BE2C (cell line): ENCODE measurements around the gene ZNF804B. TPM values are rescaled to one million over a fixed set of nuclear protein-coding genes. Genes with fewer than 3 reads are reported as not detected.
A peak's percentile ranks its signal among the peaks of the same experiment; 100 is the strongest.

Experiments used
- DNase-seq: peaks from one replicate; pipeline ENCODE4 v3.0.0-alpha.2; 2020
- H3K27me3 ChIP-seq: fragments of 250-450 bp; sonication (Bioruptor Pico); 2 replicates; pipeline ENCODE4 v1.5.1; 2020; ENCODE audit warnings: mild to moderate bottlenecking
- H3K36me3 ChIP-seq: fragments of 250-450 bp; sonication (Bioruptor Pico); 2 replicates; pipeline ENCODE4 v1.5.1; 2020; ENCODE audit warnings: mild to moderate bottlenecking
- H3K4me1 ChIP-seq: fragments of 250-450 bp; sonication (Bioruptor Pico); 2 replicates; pipeline ENCODE4 v1.5.1; 2020
- H3K4me3 ChIP-seq: 2 replicates; pipeline ENCODE4 v1.5.1; 2011; ENCODE audit warnings: low read depth, low read length
- H3K9me3 ChIP-seq: fragments of 250-450 bp; sonication (Bioruptor Pico); 2 replicates; pipeline ENCODE4 v1.5.1; 2020
- polyA plus RNA-seq: library from polyadenylated mRNA; unstranded; fragments of >200 nt; gene quantifications from one replicate; pipeline ENCODE4 v1.2.1, GENCODE V29; 2012; ENCODE audit warnings: low read depth, missing spikeins; ENCODE audit not compliant: insufficient read length, insufficient read depth
- TF ChIP-seq, protein P1 (sequence below): IDR thresholded peaks from 2 replicates; pipeline ENCODE4 v1.5.1; 2012; ENCODE audit warnings: mild to moderate bottlenecking, low read depth, low read length

ZNF804B gene
- not detected for polyA plus RNA-seq

DNA sequence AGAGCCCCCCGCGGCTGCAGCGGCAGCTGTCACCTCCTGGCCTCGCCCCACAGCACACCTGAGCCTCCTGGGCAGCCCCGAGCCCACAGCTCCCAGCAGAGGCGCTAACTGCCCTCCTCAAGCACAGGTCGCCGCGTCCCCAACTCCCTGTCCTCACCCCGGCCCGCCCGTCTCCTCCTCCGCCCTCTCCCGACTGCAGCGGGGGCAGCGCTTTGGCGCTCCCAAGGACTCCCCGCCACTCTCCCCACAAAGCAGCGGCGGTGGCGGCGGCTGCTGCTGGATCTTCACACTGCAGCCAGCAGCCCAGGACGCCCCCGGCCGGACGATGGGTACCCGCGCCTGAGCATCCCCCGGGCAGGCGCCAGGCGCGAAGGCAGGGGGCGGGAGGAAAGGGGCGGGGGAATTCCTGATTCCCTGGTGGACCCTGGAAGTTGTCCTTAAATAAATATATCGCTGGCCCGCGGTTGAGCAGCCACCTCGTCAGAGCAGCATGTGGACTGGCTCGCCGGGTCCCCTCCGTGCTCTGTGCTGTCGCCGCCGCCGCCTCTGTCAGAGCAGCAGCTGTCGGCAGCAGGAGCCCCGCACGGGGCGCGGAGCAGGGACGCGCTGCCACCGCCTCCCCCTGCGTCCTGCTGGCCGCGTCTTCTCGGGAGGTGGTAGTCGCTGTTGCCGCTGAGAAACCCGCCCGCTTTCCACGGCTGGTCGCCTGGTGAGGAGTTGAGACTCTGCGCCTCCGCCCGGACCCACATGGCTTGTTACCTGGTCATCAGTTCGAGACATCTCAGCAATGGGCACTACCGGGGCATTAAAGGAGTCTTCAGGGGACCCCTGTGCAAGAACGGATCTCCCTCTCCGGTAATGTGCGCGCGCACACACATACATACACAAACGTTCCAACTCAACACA lies at the start of gene ZNF804B:
TSS of gene ZNF804B (plus strand) at position 471 of the 906 bp plus-strand sequence. CDS start at position 748, 277 bp downstream.
- TF ChIP-seq, protein P1, sequence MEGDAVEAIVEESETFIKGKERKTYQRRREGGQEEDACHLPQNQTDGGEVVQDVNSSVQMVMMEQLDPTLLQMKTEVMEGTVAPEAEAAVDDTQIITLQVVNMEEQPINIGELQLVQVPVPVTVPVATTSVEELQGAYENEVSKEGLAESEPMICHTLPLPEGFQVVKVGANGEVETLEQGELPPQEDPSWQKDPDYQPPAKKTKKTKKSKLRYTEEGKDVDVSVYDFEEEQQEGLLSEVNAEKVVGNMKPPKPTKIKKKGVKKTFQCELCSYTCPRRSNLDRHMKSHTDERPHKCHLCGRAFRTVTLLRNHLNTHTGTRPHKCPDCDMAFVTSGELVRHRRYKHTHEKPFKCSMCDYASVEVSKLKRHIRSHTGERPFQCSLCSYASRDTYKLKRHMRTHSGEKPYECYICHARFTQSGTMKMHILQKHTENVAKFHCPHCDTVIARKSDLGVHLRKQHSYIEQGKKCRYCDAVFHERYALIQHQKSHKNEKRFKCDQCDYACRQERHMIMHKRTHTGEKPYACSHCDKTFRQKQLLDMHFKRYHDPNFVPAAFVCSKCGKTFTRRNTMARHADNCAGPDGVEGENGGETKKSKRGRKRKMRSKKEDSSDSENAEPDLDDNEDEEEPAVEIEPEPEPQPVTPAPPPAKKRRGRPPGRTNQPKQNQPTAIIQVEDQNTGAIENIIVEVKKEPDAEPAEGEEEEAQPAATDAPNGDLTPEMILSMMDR: no peak
- DNase-seq: peak; percentile 34
- Histone ChIP-seq H3K27me3 (peaks cover 37% of the 10 kb centered on the region), H3K36me3 (no peaks in the 10 kb centered on the region), H3K4me1 (no peaks in the 10 kb centered on the region), H3K9me3 (no peaks in the 10 kb centered on the region), H3K4me3 (no peak within 1 kb of the TSS)

DNA sequence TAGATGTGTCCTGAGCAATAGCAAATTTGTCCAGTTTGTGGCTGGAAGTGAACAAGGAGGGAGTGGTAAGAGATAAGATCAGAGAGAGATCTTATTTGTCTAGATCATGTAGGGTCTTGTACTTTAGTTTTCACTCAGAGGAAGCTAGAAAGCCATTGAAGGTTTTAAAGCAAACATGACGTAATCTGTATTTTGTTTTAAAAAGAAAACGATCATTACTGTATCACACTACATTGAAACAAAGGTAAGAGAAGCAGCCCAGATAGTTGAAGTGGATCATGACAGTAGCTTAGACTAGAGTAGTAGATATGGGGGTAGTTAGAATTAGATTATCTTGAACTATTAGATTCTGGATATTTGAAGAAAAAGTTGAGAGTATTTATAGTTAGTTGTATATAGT lies 23.6 kb upstream of the ZNF804B start:
- Histone ChIP-seq H3K4me3 (no peak overlapping the region), H3K9me3 (no peaks in the 10 kb centered on the region), H3K4me1 (no peaks in the 10 kb centered on the region), H3K36me3 (no peaks in the 10 kb centered on the region), H3K27me3 (no peaks in the 10 kb centered on the region)
- TF ChIP-seq, protein P1: no peak
- DNase-seq: no peak

DNA sequence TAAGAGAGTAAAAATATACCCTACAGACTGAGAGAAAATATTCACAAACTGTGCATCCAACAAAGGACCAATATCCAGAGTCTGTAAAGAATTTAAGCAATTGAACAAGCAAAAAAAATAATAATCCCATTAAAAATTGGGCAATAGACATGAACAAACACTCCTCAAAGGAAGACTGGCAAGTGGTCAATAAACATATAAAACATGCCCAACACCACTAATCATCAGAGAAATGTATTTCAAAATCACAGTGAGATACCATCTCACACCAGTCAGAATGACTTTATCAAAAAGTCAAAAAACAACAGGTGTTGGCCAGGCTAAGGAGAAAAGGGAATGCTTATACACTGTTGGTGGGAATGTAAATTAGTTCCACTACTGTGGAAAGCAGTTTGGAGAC lies 21.9 kb upstream of the ZNF804B start:
- H3K9me3 ChIP-seq: no peaks in the 10 kb centered on the region
- H3K4me1 ChIP-seq: no peaks in the 10 kb centered on the region
- TF ChIP-seq, protein P1: no peak
- no peaks in the 10 kb centered on the region for H3K36me3 ChIP-seq
- H3K4me3 ChIP-seq: no peak overlapping the region
- no peak for DNase-seq
- H3K27me3 ChIP-seq: no peaks in the 10 kb centered on the region

DNA sequence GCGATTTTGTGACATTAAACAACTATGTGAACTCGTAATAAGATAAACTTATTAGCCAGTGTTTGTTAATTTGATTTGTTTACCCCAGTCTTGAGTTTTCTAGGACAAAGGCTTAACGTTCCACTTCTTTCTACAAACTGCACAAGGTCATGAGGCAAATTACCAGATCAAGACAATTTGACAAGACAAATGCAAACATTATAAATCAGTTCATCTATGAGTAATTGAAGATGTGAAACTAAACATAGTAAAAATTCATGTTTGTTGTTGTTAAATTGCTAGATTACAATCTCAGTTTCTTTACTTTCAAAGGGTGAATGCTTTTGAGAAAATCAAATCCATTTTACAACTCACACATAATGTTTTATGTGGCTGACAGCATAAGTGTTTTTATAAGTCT lies 13.4 kb upstream of the ZNF804B start:
- Histone ChIP-seq H3K9me3 (no peaks in the 10 kb centered on the region), H3K27me3 (no peaks in the 10 kb centered on the region), H3K4me1 (no peaks in the 10 kb centered on the region), H3K4me3 (no peak overlapping the region), H3K36me3 (no peaks in the 10 kb centered on the region)
- TF ChIP-seq, protein P1: no peak
- DNase-seq: no peak

DNA sequence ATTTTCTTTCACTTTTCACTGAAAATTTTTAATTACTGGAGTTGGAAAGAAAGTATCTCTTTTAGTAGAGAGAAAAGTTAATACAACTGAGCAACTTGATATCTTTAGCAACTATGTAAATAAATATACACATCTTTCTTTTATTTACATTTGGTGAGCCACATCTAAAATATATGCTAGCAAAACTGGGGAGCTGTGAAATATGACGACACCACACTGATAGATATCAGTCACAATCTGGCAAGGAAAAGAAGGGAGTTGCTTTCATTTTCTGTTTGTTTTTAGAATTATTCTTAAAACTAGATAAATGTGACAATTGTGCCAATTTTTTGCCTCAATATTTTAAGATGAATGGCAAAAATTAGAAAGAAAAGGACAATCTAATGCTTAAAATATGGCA lies 2.7 kb upstream of the ZNF804B start:
- H3K36me3 ChIP-seq: no peaks in the 10 kb centered on the region
- H3K4me3 ChIP-seq: no peak overlapping the region
- H3K27me3 ChIP-seq: peaks cover 37% of the 10 kb centered on the region
- no peak for DNase-seq
- H3K4me1 ChIP-seq: no peaks in the 10 kb centered on the region
- no peaks in the 10 kb centered on the region for H3K9me3 ChIP-seq
- TF ChIP-seq, protein P1: no peak

DNA sequence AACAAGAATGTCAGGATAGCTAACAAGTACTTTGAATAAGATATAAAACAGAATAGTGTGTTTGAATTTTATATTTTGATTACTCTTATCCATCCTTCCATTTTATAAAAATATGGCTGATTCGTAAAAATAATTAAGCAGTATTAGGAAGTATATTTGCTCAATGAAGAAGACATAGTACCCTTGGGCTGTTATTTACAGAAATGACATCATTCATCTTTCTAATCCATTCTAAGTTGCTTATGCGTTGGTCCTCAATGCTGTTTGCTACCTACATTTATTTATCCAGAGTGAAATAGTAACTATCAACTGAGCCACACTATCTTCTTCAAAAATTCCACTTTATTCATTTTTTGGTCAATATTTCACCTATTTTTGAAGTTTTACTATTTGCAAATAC lies 2.1 kb upstream of the ZNF804B start:
- H3K4me1 ChIP-seq: no peaks in the 10 kb centered on the region
- H3K36me3 ChIP-seq: no peaks in the 10 kb centered on the region
- no peak overlapping the region for H3K4me3 ChIP-seq
- TF ChIP-seq, protein P1: no peak
- no peaks in the 10 kb centered on the region for H3K9me3 ChIP-seq
- DNase-seq: no peak
- peaks cover 37% of the 10 kb centered on the region for H3K27me3 ChIP-seq
